CD8-positive, alpha-beta memory T cell (primary cell): ENCODE measurements around the gene MYL10. TPM values are rescaled to one million over a fixed set of nuclear protein-coding genes. Genes with fewer than 3 reads are reported as not detected.

Experiments
- CTCF ChIA-PET: fragments of 350-600 bp; sonication (Branson Sonifier 250); formaldehyde crosslinking; loops from one replicate; lab custom pipeline; 2021; ENCODE audit warnings: antibody characterized with exemption; lab: Charles Lee
- POLR2A ChIA-PET: fragments of 350-600 bp; sonication (Branson Sonifier 250); formaldehyde crosslinking; loops from one replicate; lab custom pipeline; 2021; ENCODE audit warnings: antibody characterized with exemption; lab: Charles Lee
- DNase-seq, 5 donors: peaks; one replicate each; pipeline versions ENCODE4 v3.0.0 to v3.0.0-alpha.2; 2020 to 2022; ENCODE audit warnings: mixed read lengths in 1 of 5
- H3K27ac ChIP-seq: one replicate; pipeline ENCODE4 v1.7.0; 2013; ENCODE audit warnings: low read depth, mild to moderate bottlenecking, low read length, moderate library complexity
- H3K27me3 ChIP-seq: 2 replicates; pipeline ENCODE4 v1.7.0; 2013; ENCODE audit warnings: low read length, mild to moderate bottlenecking; ENCODE audit not compliant: insufficient read depth, poor library complexity, severe bottlenecking
- H3K36me3 ChIP-seq: 2 replicates; pipeline ENCODE4 v1.7.0; 2013; ENCODE audit warnings: mild to moderate bottlenecking, low read length, moderate library complexity; ENCODE audit not compliant: insufficient read depth
- H3K4me1 ChIP-seq: 2 replicates; pipeline ENCODE4 v1.7.0; 2013; ENCODE audit warnings: mild to moderate bottlenecking, low read length, moderate library complexity; ENCODE audit not compliant: insufficient read depth
- H3K4me3 ChIP-seq: 2 replicates; pipeline ENCODE4 v1.7.0; 2013; ENCODE audit warnings: mild to moderate bottlenecking, low read length
- H3K9me3 ChIP-seq: 2 replicates; pipeline ENCODE4 v1.7.0; 2013; ENCODE audit warnings: mild to moderate bottlenecking, low read length
- H3K27ac Mint-ChIP-seq, 8 donors: one replicate each; pipeline ENCODE4 v1.8.0; 2020 to 2021; ENCODE audit warnings: mixed read lengths in 8 of 8, mild to moderate bottlenecking in 6 of 8, inconsistent platforms in 3 of 8, moderate library complexity in 3 of 8
- H3K27me3 Mint-ChIP-seq, 2 donors: one replicate each; pipeline ENCODE4 v1.8.0; 2020 to 2021; ENCODE audit warnings: mixed read lengths in 2 of 2, mild to moderate bottlenecking in 1 of 2, moderate library complexity in 1 of 2
- H3K36me3 Mint-ChIP-seq, 3 donors: one replicate each; pipeline ENCODE4 v1.8.0; 2020 to 2021; ENCODE audit warnings: mixed read lengths in 3 of 3, inconsistent platforms in 1 of 3, mild to moderate bottlenecking in 1 of 3
- H3K4me1 Mint-ChIP-seq, 3 donors: one replicate each; pipeline ENCODE4 v1.8.0; 2020 to 2021; ENCODE audit warnings: mixed read lengths in 3 of 3, inconsistent platforms in 1 of 3, mild to moderate bottlenecking in 1 of 3
- H3K4me3 Mint-ChIP-seq, 7 donors: one replicate each; pipeline ENCODE4 v1.8.0; 2020 to 2021; ENCODE audit warnings: mixed read lengths in 7 of 7, mild to moderate bottlenecking in 6 of 7, moderate library complexity in 4 of 7, inconsistent platforms in 2 of 7
- H3K9me3 Mint-ChIP-seq, 5 donors: one replicate each; pipeline ENCODE4 v1.8.0; 2020 to 2022; ENCODE audit warnings: mixed read lengths in 5 of 5, mild to moderate bottlenecking in 3 of 5, moderate library complexity in 2 of 5, inconsistent platforms in 1 of 5
- polyA plus RNA-seq: library from polyadenylated mRNA; unstranded; fragments of 300-500 nt; fragmentation: Illumina TruSeq; gene quantifications from one replicate; pipeline ENCODE4 v1.2.3, GENCODE V29; 2021
- total RNA-seq, 2 experiments: library from RNA; stranded (reverse); gene quantifications; one replicate each; pipeline ENCODE4 v1.2.3, GENCODE V29; 2021

The MYL10 gene
- total and polyA plus RNA-seq, 3 experiments from 2014 or later, result not detected

GRCh38 chr7:101673315-101673714 is 44.2 kb upstream of the MYL10 start:
- Mint-ChIP-seq H3K27me3 (peaks cover 4 to 5% of the 10 kb centered on the region in 2 donors), H3K4me3 (no peak overlapping the region), H3K9me3 (peaks cover 0 to 6% (median 3%) of the 10 kb centered on the region in 5 donors), H3K36me3 (no peaks in the 10 kb centered on the region), H3K27ac (no peak overlapping the region), H3K4me1 (no peaks in the 10 kb centered on the region)
- no peak for DNase-seq
- H3K27ac ChIP-seq, result no peak overlapping the region
- H3K9me3 ChIP-seq, result no peaks in the 10 kb centered on the region
- no peak overlapping the region for H3K4me3 ChIP-seq
- POLR2A ChIA-PET, result no interaction called here
- no peaks in the 10 kb centered on the region for H3K27me3 ChIP-seq
- H3K4me1 ChIP-seq, result no peaks in the 10 kb centered on the region
- H3K36me3 ChIP-seq, result no peaks in the 10 kb centered on the region
- CTCF ChIA-PET, result no interaction called here

GRCh38 chr7:101671371-101672356 is 42.6 kb upstream of the MYL10 start:
- H3K27me3 Mint-ChIP-seq, result peaks cover 4 to 10% of the 10 kb centered on the region in 2 donors
- Histone ChIP-seq H3K36me3 (no peaks in the 10 kb centered on the region), H3K9me3 (no peaks in the 10 kb centered on the region), H3K27me3 (no peaks in the 10 kb centered on the region), H3K4me3 (no peak overlapping the region), H3K4me1 (no peaks in the 10 kb centered on the region), H3K27ac (no peak overlapping the region)
- POLR2A ChIA-PET, result no interaction called here
- H3K9me3 Mint-ChIP-seq, result peaks cover 0 to 7% (median 3%) of the 10 kb centered on the region in 5 donors
- no peaks in the 10 kb centered on the region for H3K4me1 Mint-ChIP-seq
- H3K27ac Mint-ChIP-seq, result no peak overlapping the region
- DNase-seq, result no peak
- H3K4me3 Mint-ChIP-seq, result no peak overlapping the region
- no peaks in the 10 kb centered on the region for H3K36me3 Mint-ChIP-seq
- CTCF ChIA-PET, result no interaction called here

GRCh38 chr7:101669307-101669706 is 40.2 kb upstream of the MYL10 start:
- H3K9me3 Mint-ChIP-seq, result peaks cover 0 to 7% (median 3%) of the 10 kb centered on the region in 5 donors
- no peaks in the 10 kb centered on the region for H3K36me3 Mint-ChIP-seq
- Histone ChIP-seq H3K4me1 (no peaks in the 10 kb centered on the region), H3K4me3 (no peak overlapping the region), H3K36me3 (no peaks in the 10 kb centered on the region), H3K27me3 (no peaks in the 10 kb centered on the region), H3K9me3 (no peaks in the 10 kb centered on the region), H3K27ac (no peak overlapping the region)
- ChIA-PET CTCF (no interaction called here), POLR2A (no interaction called here)
- H3K27me3 Mint-ChIP-seq, result peaks cover 4 to 10% of the 10 kb centered on the region in 2 donors
- no peak overlapping the region for H3K27ac Mint-ChIP-seq
- H3K4me1 Mint-ChIP-seq, result no peaks in the 10 kb centered on the region
- DNase-seq, result no peak
- H3K4me3 Mint-ChIP-seq, result no peak overlapping the region

- Histone ChIP-seq H3K4me3 (no peak overlapping the region), H3K4me1 (no peaks in the 10 kb centered on the region), H3K9me3 (no peaks in the 10 kb centered on the region), H3K36me3 (no peaks in the 10 kb centered on the region), H3K27ac (no peak overlapping the region), H3K27me3 (no peaks in the 10 kb centered on the region)
- no peak overlapping the region for H3K4me3 Mint-ChIP-seq
- CTCF ChIA-PET, result no interaction called here
- H3K27me3 Mint-ChIP-seq, result peaks cover 4 to 10% of the 10 kb centered on the region in 2 donors
- no peaks in the 10 kb centered on the region for H3K36me3 Mint-ChIP-seq
- POLR2A ChIA-PET, result no interaction called here
- no peaks in the 10 kb centered on the region for H3K4me1 Mint-ChIP-seq
- H3K9me3 Mint-ChIP-seq, result peaks cover 0 to 7% (median 3%) of the 10 kb centered on the region in 5 donors
- no peak overlapping the region for H3K27ac Mint-ChIP-seq
- no peak for DNase-seq
Measured at GRCh38 chr7:101668726-101669125, 39.6 kb upstream of the MYL10 start.

- Histone ChIP-seq H3K9me3 (no peaks in the 10 kb centered on the region), H3K36me3 (no peaks in the 10 kb centered on the region), H3K4me3 (no peak overlapping the region), H3K4me1 (no peaks in the 10 kb centered on the region), H3K27ac (no peak overlapping the region), H3K27me3 (no peaks in the 10 kb centered on the region)
- H3K27ac Mint-ChIP-seq, result no peak overlapping the region
- CTCF ChIA-PET, result no interaction called here
- peaks cover 4 to 10% of the 10 kb centered on the region in 2 donors for H3K27me3 Mint-ChIP-seq
- POLR2A ChIA-PET, result no interaction called here
- H3K4me1 Mint-ChIP-seq, result no peaks in the 10 kb centered on the region
- H3K36me3 Mint-ChIP-seq, result no peaks in the 10 kb centered on the region
- H3K4me3 Mint-ChIP-seq, result no peak overlapping the region
- H3K9me3 Mint-ChIP-seq, result peaks cover 0 to 8% (median 3%) of the 10 kb centered on the region in 5 donors
- DNase-seq, result no peak
Measured at GRCh38 chr7:101667920-101668319, 38.8 kb upstream of the MYL10 start.

- no peak overlapping the region for H3K4me3 Mint-ChIP-seq
- no peaks in the 10 kb centered on the region for H3K9me3 ChIP-seq
- no peak for DNase-seq
- H3K27me3 Mint-ChIP-seq, result peaks cover 4 to 10% of the 10 kb centered on the region in 2 donors
- H3K4me1 ChIP-seq, result no peaks in the 10 kb centered on the region
- H3K27me3 ChIP-seq, result no peaks in the 10 kb centered on the region
- no peak overlapping the region for H3K27ac ChIP-seq
- no peaks in the 10 kb centered on the region for H3K36me3 Mint-ChIP-seq
- CTCF ChIA-PET, result no interaction called here
- H3K27ac Mint-ChIP-seq, result no peak overlapping the region
- H3K4me1 Mint-ChIP-seq, result no peaks in the 10 kb centered on the region
- H3K9me3 Mint-ChIP-seq, result peaks cover 0 to 9% (median 3%) of the 10 kb centered on the region in 5 donors
- no peak overlapping the region for H3K4me3 ChIP-seq
- no peaks in the 10 kb centered on the region for H3K36me3 ChIP-seq
- POLR2A ChIA-PET, result no interaction called here
Measured at GRCh38 chr7:101667399-101667798, 38.3 kb upstream of the MYL10 start.

- no peaks in the 10 kb centered on the region for H3K27me3 ChIP-seq
- no peaks in the 10 kb centered on the region for H3K36me3 ChIP-seq
- CTCF ChIA-PET, result no interaction called here
- Mint-ChIP-seq H3K4me1 (no peaks in the 10 kb centered on the region), H3K27ac (no peak overlapping the region), H3K27me3 (peaks cover 2 to 10% of the 10 kb centered on the region in 2 donors), H3K4me3 (no peak overlapping the region), H3K9me3 (peaks cover 0 to 9% (median 3%) of the 10 kb centered on the region in 5 donors), H3K36me3 (no peaks in the 10 kb centered on the region)
- no peaks in the 10 kb centered on the region for H3K9me3 ChIP-seq
- no peak overlapping the region for H3K4me3 ChIP-seq
- no peaks in the 10 kb centered on the region for H3K4me1 ChIP-seq
- H3K27ac ChIP-seq, result no peak overlapping the region
- POLR2A ChIA-PET, result no interaction called here
- no peak for DNase-seq
Measured at GRCh38 chr7:101666741-101667140, 37.6 kb upstream of the MYL10 start.

- CTCF ChIA-PET, result no interaction called here
- POLR2A ChIA-PET, result no interaction called here
Measured at GRCh38 chr7:101666293-101666692, 37.2 kb upstream of the MYL10 start.

More at GRCh38 chr7:101666293-101666692, 37.2 kb upstream of the MYL10 start:
- H3K27me3 ChIP-seq, result no peaks in the 10 kb centered on the region
- H3K36me3 Mint-ChIP-seq, result no peaks in the 10 kb centered on the region
- H3K4me3 Mint-ChIP-seq, result no peak overlapping the region
- H3K4me3 ChIP-seq, result no peak overlapping the region
- H3K9me3 Mint-ChIP-seq, result peaks cover 0 to 9% (median 3%) of the 10 kb centered on the region in 5 donors
- H3K27ac Mint-ChIP-seq, result no peak overlapping the region
- H3K27me3 Mint-ChIP-seq, result peaks cover 2 to 10% of the 10 kb centered on the region in 2 donors
- DNase-seq, result no peak
- H3K4me1 ChIP-seq, result no peaks in the 10 kb centered on the region
- H3K36me3 ChIP-seq, result no peaks in the 10 kb centered on the region
- H3K9me3 ChIP-seq, result no peaks in the 10 kb centered on the region
- no peak overlapping the region for H3K27ac ChIP-seq
- no peaks in the 10 kb centered on the region for H3K4me1 Mint-ChIP-seq
